GM18858 (cell line): ENCODE data around the gene SAPCD2.

ENCODE experiments used
- ATAC-seq: cut with Tn5 transposase; IDR thresholded peaks from one replicate; pipeline ENCODE4 v1.9.1; 2021; ENCODE audit not compliant: unreplicated experiment

The SAPCD2 gene

GRCh38 chr9:137107982-137108381 is 37.6 kb upstream of the SAPCD2 start:
- ATAC-seq, result no peak

DNA sequence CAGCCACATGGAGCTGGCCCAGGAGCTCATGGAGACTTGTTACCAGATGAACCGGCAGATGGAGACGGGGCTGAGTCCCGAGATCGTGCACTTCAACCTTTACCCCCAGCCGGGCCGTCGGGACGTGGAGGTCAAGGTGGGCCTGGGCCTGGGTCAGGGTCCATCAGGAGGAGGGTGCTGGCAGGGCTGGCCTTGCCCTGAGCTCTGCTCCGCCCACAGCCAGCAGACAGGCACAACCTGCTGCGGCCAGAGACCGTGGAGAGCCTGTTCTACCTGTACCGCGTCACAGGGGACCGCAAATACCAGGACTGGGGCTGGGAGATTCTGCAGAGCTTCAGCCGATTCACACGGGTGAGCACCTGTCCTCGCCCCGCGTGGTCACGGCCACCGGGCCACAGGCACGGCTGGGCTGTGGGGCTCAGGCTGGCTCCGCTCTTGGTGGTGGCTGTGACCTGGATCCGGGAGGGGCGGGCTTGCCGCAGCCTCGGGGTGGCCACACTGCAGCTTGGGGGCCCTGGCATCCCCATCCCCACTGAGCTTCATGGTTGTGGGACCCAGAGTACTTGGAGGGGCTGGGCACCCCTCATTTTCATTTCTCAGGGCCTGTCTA is 37.1 kb upstream of the SAPCD2 start:
- no peak for ATAC-seq

- ATAC-seq, result no peak
Observed at GRCh38 chr9:137106662-137107250, 36.4 kb upstream of the SAPCD2 start.

- ATAC-seq, result no peak
Observed at GRCh38 chr9:137105814-137106661, 35.7 kb upstream of the SAPCD2 start.

DNA sequence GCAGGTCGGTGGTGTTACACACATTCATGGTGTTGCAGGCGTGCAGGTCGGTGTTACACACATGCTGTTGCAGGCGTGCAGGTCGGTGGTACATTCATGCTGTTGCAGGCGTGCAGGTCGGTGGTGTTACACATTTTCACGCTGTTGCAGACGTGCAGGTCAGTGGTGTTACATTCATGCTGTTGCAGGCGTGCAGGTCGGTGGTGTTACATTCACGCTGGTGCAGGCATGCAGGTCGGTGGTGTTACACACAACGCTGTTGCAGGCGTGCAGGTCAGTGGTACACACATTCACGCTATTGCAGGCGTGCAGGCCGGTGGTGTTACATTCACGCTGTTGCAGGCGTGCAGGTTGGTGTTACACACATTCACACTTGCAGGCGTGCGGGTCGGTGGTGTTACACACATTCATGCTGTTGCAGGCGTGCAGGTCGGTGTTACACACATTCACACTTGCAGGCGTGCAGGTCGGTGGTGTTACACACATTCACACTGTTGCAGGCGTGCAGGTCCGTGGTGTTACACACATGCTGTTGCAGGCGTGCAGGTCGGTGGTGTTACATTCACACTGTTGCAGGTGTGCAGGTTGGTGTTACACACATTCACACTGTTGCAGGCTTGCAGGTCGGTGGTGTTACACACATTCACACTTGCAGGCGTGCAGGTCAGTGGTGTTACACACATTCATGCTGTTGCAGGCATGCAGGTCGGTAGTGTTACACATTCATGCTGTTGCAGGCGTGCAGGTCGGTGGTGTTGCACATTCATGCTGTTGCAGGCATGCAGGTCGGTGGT is 33.0 kb upstream of the SAPCD2 start:
- no peak for ATAC-seq

GRCh38 chr9:137099231-137099630 is 28.9 kb upstream of the SAPCD2 start:
- no peak for ATAC-seq

DNA sequence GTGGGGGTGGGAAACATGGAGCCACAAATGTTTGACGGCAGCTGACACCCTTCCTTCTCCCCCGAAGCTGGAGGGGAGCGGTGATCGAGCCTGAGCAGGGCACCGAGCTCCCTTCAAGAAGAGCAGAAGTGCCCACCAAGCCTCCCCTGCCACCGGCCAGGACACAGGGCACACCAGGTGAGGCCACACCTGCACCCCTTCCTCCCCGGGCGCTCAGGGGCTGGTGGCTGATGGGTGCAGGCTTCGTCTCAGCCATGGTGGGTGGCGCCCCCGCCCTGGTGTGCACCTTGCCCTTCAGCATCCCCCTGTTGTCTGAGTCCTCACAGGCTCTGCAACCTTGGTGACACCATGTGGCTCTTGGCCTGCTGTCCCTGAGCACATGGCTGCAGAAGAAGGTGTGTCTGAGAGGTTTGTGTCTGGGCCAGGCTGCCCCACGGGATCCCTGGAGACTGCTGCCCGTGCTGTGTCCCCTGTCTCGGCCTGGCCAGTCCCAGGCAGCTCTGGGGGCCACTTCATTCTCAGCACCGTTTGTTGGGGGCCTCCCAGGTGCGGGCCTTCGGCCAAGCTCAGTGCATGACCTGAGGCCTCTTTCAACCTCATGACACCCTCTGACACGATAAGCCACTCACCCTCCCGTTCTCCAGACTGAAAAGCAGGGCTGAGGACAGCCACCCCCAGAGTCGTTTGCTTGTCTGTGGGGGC is 27.6 kb upstream of the SAPCD2 start:
- no peak for ATAC-seq

DNA sequence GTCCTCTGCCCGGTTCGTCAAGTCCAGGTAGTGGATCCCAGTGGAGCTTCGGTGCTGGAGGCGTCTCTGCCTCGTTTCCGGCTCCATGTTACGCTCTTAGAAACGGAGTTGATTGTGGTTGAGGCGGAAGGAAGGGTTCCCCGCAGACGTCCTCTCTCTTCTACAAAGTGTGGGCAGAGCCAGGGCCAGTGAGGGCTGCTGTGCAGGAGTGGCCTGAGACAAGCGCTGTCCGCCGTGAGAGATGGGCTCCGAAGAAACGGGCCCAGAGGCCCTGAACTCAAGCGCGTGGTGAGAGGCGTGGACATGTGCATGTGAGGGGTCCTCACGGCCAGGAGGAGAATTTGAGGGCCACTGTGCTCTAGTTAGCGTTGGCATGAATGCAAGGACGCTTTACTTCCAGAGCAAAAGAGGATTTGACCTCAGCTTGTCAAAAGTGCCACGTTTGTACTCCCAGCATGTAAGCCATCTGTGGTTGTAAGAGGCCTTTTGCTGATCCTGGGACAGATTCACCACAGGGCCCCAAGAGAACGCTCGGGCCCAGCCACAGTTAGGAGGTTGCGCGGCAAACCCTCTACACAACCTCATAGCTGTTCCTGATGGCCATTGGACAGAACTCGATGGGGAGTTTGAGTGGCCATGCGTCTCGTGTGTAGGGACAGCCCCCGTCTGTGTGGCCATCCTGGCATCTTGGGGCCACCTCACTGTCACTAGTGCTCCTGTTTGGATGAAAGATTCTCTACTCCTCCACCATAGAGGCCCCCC is 26.6 kb upstream of the SAPCD2 start:
- ATAC-seq, result no peak

- ATAC-seq, result peak; percentile 73
Observed at GRCh38 chr9:137095664-137096517, 25.5 kb upstream of the SAPCD2 start.

- no peak for ATAC-seq
Observed at GRCh38 chr9:137089232-137089947, 19.0 kb upstream of the SAPCD2 start.

GRCh38 chr9:137088121-137088520 is 17.8 kb upstream of the SAPCD2 start:
- no peak for ATAC-seq

DNA sequence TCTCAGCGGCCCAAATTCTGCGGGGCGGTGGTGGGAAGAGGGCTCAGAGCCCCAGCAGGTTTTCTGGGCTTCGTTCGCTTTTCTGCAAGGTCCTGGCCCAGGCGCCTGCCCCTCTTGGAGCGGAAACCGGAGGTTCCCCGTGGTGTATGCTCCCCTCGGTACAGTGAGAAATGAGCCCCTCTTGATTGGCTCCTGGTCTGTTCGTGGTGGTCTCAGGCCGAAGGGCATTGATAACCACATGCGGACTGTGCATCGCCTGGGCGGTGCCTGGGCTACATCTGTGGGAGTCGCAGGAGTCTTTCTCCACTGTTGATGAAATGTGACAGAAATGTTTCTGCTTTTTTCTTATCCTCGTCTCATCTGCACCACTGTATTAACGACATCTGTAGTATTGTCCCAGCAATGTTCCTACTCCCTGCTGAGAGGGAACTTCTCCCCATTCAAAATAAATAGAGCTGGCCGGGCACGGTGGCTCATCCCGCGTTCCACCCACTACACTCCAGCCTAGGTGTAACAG is 17.1 kb upstream of the SAPCD2 start:
- ATAC-seq, result no peak

DNA sequence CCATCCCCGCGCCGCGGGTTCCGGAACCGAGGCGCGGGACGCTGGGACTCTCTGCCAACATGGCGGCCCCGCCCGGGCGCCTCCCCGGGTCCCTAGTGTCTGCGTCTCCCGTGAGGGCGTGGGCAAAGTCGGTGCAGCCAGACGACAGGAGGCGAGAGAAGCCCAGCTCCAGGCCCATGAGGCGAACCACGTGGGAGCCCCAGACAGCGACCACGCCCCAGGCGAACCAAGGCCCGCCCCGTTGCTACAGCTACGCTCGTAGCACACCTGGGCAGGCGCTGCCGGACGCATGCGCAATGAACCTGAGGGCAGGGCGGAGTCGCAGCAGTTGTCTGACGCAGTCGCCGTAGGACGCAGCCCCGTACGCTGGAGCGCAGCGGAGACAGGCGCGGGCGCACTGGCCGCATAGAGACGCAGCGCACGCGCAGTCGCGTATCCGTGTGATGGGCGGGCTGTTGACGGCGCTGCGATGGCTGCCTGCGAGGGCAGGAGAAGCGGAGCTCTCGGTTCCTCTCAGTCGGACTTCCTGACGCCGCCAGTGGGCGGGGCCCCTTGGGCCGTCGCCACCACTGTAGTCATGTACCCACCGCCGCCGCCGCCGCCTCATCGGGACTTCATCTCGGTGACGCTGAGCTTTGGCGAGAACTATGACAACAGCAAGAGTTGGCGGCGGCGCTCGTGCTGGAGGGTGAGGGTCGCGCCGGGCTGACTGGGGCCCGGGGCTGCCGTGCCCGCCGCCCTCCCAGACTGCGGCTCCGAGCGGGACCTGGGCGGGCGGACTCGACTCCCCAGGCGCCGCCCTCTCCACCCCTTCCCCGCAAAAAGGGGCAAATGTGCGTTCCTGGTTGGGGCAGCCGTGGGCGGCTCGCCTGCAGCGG is 16.4 kb upstream of the SAPCD2 start, which contains the start of gene MAN1B1:
TSS of gene MAN1B1 (plus strand) at position 455 of the 878 bp plus-strand sequence. CDS start at position 470, 15 bp downstream.
- peak; percentile 76 for ATAC-seq

DNA sequence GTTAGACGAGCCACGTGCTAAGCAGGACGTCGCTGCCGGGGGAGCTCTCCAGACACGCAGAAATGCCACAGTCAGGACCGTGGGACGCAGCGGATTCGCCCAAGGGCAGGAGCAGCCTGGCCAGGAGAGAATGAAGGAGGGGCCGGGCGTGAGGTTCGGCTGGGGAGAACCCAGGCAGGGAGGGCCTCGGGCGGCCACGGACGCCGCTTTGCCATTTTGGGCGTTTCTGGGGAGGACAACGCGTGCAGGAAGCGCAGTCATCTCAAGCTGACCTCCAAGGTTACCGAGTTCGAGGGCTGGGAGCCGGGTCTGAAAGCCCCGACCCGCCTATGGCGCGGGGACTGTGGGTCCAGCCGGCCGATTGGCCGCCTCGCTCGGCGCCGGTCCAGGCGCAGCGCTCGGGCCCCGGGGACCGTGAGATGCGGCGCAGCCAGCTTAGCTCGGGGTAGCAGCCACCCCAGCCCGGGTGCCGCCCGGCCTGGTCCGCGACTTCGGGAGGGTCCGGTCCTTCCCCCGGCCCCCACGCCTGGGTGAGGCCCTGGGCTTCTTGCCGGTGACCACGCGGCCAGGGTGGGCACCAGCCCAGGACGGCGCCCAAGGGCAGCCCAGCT is 15.7 kb upstream of the SAPCD2 start:
- no peak for ATAC-seq

- no peak for ATAC-seq
Observed at GRCh38 chr9:137084526-137084925, 14.2 kb upstream of the SAPCD2 start.

- no peak for ATAC-seq
Observed at GRCh38 chr9:137083394-137084004, 13.1 kb upstream of the SAPCD2 start.
